Gastroesophageal sphincter (tissue), 3 donors: ENCODE data around the gene MAGEA9B.
"Not testable (repeated sequence)": the region's sequence is repeated elsewhere in the genome, so short reads cannot be mapped to it uniquely, and the experiment has no call there.

ENCODE experiments used
- EP300 ChIP-seq: sonication (generic); formaldehyde crosslinking; IDR thresholded peaks from one replicate; pipeline ENCODE4 v1.6.1; 2017; ENCODE audit warnings: antibody characterized with exemption, mild to moderate bottlenecking
- POLR2AphosphoS5 ChIP-seq: sonication (generic); formaldehyde crosslinking; IDR thresholded peaks from one replicate; pipeline ENCODE4 v1.6.1; 2017; ENCODE audit warnings: antibody characterized with exemption
- TF ChIP-seq, protein P1 (sequence below), 4 experiments: fragments of 200-600 bp in 2 of 4; fragments of 450-650 bp in 2 of 4; sonication (generic) in 1 of 4; IDR thresholded peaks; one replicate each; pipeline ENCODE4 v1.5.1; 2017 to 2019; ENCODE audit warnings: antibody characterized with exemption in 4 of 4, mild to moderate bottlenecking in 2 of 4, moderate library complexity in 2 of 4

DNA sequence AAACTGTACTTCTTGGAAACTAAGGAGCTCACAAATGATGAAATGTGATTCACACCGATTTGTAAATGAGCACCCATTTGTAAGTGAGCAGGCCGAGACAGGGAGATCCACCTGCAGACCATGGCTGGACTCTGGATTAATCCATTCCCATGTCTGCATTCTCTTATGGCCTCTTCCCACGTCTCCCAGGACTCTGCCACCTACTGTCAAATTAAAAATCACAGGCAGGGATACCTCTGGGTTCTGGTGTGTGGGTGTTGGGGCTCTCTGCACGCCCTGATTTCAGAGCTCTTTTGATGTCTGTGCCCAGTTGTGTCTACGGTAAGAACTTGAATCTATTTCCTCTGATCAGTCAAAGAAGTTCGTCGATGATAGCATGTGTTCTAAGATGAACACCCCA lies 3.7 kb upstream of the MAGEA9B start:
- TF ChIP-seq, protein P1, sequence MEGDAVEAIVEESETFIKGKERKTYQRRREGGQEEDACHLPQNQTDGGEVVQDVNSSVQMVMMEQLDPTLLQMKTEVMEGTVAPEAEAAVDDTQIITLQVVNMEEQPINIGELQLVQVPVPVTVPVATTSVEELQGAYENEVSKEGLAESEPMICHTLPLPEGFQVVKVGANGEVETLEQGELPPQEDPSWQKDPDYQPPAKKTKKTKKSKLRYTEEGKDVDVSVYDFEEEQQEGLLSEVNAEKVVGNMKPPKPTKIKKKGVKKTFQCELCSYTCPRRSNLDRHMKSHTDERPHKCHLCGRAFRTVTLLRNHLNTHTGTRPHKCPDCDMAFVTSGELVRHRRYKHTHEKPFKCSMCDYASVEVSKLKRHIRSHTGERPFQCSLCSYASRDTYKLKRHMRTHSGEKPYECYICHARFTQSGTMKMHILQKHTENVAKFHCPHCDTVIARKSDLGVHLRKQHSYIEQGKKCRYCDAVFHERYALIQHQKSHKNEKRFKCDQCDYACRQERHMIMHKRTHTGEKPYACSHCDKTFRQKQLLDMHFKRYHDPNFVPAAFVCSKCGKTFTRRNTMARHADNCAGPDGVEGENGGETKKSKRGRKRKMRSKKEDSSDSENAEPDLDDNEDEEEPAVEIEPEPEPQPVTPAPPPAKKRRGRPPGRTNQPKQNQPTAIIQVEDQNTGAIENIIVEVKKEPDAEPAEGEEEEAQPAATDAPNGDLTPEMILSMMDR (IDR thresholded peaks at IDR 0.05): not testable (repeated sequence)
- not testable (repeated sequence) for TF ChIP-seq EP300, POLR2AphosphoS5
